Measurements from ENCODE around the gene SCRG1. TPM values are rescaled to one million over a fixed set of nuclear protein-coding genes. Genes with fewer than 3 reads are reported as not detected.

The SCRG1 gene
- polyA plus RNA-seq, 1 experiment: 1.0 TPM

DNA sequence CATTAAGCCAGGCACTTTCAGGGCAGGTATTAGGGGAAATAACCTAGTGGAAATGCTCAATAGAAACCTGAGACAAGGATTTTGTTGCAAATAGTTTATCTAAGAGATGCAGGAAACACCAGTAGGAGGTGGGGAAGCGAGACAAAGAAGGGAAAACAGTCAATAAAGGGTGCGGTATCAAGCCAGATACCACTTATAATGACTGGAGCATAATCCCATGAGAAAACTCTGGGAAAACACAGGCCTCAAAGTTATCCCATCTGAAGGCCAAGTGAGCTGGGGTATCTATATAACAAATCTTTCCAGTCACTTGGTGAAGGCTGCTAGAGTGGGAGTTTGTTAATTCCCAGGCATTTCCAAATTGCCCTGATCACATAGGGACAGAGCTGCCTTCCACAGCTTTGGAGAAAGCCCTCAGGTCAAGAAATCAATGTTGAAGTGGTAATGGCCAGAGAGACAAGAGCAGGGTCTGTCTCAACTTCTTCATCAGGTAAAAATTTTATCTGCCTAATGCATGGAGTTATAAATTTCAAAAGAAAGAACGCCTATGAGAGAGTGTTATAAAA lies 55.0 kb downstream of the SCRG1 start:
- no peak overlapping the region for H3K27ac ChIP-seq (ENCODE audit: low read depth, low read length)
- DNase-seq (ENCODE audit: low read depth, low spot score): no peak
- peaks cover 7% of the 10 kb centered on the region; the same call in 1 of the 2 replicates for H3K9me3 ChIP-seq (ENCODE audit: control insufficient read depth, insufficient read depth, low read length)
- ChIA-PET POLR2A (no interaction called here), CTCF (interaction anchor here (2.0 kb wide), 1 partner anchor 16 kb away, joined by 9 read pairs; no protein-coding TSS in a partner anchor)
- H3K4me3 ChIP-seq (ENCODE audit: low read depth, low read length): no peak overlapping the region
- H3K27me3 ChIP-seq (ENCODE audit: control insufficient read depth, insufficient read depth, low read length): no peaks in the 10 kb centered on the region
- TF ChIP-seq, protein P1, sequence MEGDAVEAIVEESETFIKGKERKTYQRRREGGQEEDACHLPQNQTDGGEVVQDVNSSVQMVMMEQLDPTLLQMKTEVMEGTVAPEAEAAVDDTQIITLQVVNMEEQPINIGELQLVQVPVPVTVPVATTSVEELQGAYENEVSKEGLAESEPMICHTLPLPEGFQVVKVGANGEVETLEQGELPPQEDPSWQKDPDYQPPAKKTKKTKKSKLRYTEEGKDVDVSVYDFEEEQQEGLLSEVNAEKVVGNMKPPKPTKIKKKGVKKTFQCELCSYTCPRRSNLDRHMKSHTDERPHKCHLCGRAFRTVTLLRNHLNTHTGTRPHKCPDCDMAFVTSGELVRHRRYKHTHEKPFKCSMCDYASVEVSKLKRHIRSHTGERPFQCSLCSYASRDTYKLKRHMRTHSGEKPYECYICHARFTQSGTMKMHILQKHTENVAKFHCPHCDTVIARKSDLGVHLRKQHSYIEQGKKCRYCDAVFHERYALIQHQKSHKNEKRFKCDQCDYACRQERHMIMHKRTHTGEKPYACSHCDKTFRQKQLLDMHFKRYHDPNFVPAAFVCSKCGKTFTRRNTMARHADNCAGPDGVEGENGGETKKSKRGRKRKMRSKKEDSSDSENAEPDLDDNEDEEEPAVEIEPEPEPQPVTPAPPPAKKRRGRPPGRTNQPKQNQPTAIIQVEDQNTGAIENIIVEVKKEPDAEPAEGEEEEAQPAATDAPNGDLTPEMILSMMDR (IDR thresholded peaks at IDR 0.05; ENCODE audit: low read depth, low read length): no peak

DNA sequence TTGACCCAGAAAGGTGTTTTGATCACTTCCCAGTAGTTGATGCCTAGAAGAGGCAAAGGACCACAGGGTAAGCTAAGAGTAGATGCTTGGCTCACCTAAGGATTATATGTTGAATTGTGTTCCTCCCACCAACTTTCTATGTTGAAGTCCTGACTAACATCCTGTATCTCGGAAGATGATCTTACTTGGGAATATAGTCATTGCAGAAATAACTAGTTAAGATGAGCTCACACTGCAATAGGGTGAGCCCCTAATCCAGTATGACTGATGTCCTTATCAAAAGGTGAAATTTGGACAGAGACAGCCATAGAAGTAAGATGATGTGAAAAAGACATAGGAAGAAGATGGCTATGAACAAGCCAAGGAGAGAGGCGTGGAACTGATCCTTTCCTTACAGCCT lies 61.5 kb downstream of the SCRG1 start:
- no peak overlapping the region for H3K4me3 ChIP-seq (ENCODE audit: low read depth, low read length)
- CTCF ChIA-PET: interaction anchor here (1.0 kb wide), 1 partner anchor 23 kb away, joined by 3 read pairs; no protein-coding TSS in a partner anchor
- peaks cover 4% of the 10 kb centered on the region; the same call in 1 of the 2 replicates for H3K9me3 ChIP-seq (ENCODE audit: control insufficient read depth, insufficient read depth, low read length)
- H3K27ac ChIP-seq (ENCODE audit: low read depth, low read length): no peak overlapping the region
- TF ChIP-seq, protein P1 (IDR thresholded peaks at IDR 0.05; ENCODE audit: low read depth, low read length): no peak
- no peaks in the 10 kb centered on the region for H3K27me3 ChIP-seq (ENCODE audit: control insufficient read depth, insufficient read depth, low read length)
- POLR2A ChIA-PET: no interaction called here
- no peak for DNase-seq (ENCODE audit: low read depth, low spot score)

DNA sequence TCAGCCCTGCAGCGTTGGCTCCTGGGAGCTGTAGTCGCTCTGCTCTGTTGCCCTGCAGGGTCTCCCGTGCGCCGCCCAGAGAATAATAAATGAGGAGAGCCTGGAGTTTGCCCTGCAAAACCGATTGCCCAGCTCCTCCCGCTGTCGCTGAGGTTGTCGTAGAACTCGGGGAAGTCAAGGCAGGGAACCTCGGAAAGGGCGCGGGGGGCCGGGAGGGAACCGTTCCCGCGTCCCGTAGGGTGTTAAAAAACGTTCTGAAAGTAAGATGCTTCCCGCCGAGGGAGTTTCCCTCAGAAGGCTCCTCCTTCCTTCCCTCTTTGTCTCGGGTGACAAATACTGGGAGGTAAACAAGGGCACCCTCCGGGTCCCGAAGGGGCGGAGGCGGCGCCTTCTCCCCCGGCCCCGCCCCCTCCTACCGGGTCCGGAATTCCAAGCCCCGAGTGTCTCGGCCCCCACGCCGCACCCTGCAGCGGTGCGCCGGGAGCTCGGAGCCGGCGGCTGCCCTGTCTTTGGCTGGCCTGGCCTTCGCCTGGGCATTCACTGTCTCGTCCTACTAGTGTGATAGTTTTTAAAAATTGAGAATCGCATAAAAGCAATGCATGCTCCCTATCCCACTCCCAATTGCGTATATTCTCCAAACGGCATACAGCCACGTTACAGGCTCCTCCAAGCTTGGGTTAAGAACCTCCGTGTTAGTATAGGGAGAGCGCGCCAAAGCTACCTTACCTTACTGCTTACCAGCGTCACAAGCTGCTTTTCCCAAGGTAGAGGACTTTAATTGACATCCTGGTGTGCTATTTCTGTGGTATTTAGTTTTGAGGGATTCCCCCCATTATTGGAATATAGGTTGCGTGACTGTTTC lies 63.8 kb downstream of the SCRG1 start:
- TF ChIP-seq, protein P1 (IDR thresholded peaks at IDR 0.05; ENCODE audit: low read depth, low read length): no peak
- H3K27ac ChIP-seq (ENCODE audit: low read depth, low read length): peak overlapping the region; percentile 62

More for the DNA sequence above, 63.8 kb downstream of the SCRG1 start:
- DNase-seq (ENCODE audit: low read depth, low spot score): peak; percentile 34
- Histone ChIP-seq H3K27me3 (ENCODE audit: control insufficient read depth, insufficient read depth, low read length) (no peaks in the 10 kb centered on the region), H3K9me3 (ENCODE audit: control insufficient read depth, insufficient read depth, low read length) (peaks cover 4% of the 10 kb centered on the region; the same call in 1 of the 2 replicates), H3K4me3 (ENCODE audit: low read depth, low read length) (peak overlapping the region; percentile 82)
- ChIA-PET POLR2A (interaction anchor here (0.6 to 4.0 kb wide), 13 partner anchors 11 to 167 kb away, joined by 3 to 121 read pairs (median 3); partner anchors contain the start of gene SAP30), CTCF (interaction anchor here (0.7 to 1.8 kb wide), 6 partner anchors 16 to 85 kb away, joined by 3 to 6 read pairs (median 4); partner anchors contain the start of gene SAP30)

Small RNA genes within 50 kb of the gene (small RNA-seq; reads per million reads assigned to genes)
- not detected for gene RNU6-1096P (ENCODE audit: insufficient read length, low read depth)

Other genes with a start within 250 kb of the SCRG1 start
- gene GALNT7, start 230.3 kb downstream of the SCRG1 start, polyA plus RNA-seq (2011; rRNA removed): 30.9 and 47.6 TPM in 2 replicates
- 57.7 and 89.8 TPM in 2 replicates for gene HMGB2, start 64.8 kb downstream of the SCRG1 start, polyA plus RNA-seq (2011; rRNA removed)
- 14.4 and 22.7 TPM in 2 replicates for gene SAP30, start 28.2 kb downstream of the SCRG1 start, polyA plus RNA-seq (2011; rRNA removed)
- 2.2 and 2.4 TPM in 2 replicates for gene HAND2, start 131.1 kb upstream of the SCRG1 start, polyA plus RNA-seq (2011; rRNA removed)